Fibroblast of mammary gland (primary cell): ENCODE results near the gene SLC6A3.
"Not testable (repeated sequence)": the region's sequence is repeated elsewhere in the genome, so short reads cannot be mapped to it uniquely, and the experiment has no call there.

Experiments used
- DNase-seq: peaks from one replicate; pipeline ENCODE4 v3.0.0-alpha.2; 2010; ENCODE audit warnings: low read depth
- H3K4me3 ChIP-seq: 2 replicates; pipeline ENCODE4 v1.5.1; 2011; ENCODE audit warnings: low read depth, mild to moderate bottlenecking, low read length, moderate library complexity; ENCODE audit not compliant: control insufficient read depth
- TF ChIP-seq, protein P1 (sequence below): conservative IDR thresholded peaks from 2 replicates; pipeline ENCODE4 v1.5.1; 2011; ENCODE audit warnings: low read depth, low read length, inconsistent platforms; ENCODE audit not compliant: control insufficient read depth, insufficient read depth

SLC6A3 gene

DNA sequence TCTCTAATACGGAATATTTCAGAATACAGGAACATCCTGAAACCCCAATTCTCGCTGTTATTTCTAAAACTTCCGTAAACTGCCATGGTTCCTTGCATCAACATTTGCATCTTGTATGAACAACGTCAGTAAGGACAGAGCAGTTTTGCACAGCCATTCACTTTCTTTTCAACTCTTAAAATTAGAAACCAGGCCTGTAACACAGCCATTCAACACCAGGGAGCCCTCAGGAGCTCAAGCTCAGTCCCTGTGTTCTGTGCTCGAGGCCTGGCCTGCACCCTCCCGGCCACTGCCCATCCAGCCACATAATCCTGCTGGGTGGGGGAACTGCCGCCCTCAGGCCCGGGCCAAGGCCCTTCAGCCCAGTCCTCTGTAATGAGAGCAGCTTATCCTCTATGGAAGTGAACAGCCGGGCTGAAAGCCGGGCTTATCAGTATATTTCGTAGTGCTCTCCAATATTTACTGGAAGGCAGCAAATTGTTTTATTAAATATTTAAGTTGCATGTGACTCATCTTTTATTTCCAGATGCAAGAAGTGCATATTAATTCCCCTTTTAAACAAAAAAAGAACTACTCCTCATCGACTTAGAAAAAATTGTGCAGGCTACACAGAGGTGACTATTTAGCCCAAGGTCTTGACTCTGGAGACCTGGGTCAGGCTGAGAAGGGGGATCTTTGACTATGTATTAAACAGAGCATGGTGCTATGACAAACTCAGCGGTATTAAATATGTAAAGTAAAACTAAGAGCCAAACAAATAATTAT lies 33.2 kb upstream of the SLC6A3 start:
- H3K4me3 ChIP-seq = no peak overlapping the region
- TF ChIP-seq, protein P1, sequence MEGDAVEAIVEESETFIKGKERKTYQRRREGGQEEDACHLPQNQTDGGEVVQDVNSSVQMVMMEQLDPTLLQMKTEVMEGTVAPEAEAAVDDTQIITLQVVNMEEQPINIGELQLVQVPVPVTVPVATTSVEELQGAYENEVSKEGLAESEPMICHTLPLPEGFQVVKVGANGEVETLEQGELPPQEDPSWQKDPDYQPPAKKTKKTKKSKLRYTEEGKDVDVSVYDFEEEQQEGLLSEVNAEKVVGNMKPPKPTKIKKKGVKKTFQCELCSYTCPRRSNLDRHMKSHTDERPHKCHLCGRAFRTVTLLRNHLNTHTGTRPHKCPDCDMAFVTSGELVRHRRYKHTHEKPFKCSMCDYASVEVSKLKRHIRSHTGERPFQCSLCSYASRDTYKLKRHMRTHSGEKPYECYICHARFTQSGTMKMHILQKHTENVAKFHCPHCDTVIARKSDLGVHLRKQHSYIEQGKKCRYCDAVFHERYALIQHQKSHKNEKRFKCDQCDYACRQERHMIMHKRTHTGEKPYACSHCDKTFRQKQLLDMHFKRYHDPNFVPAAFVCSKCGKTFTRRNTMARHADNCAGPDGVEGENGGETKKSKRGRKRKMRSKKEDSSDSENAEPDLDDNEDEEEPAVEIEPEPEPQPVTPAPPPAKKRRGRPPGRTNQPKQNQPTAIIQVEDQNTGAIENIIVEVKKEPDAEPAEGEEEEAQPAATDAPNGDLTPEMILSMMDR = no peak
- DNase-seq = no peak

DNA sequence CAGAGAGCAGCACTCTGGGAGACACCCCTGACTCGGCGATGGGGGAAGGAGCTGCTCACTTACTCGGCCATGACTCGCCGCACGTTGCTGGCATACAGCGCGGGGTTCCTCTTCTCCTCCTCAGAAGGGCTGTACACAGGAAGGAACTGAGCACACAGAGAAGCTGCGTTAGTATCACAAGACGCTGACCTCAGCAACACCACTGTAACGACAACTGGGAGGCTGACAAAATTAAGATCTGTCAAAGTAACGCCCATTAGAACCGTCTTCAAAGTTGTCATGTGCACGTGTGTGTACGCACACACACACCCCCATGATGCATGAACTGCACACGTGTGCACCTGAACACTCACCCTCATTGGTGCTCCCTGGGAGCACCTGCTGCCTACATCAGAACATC lies 32.1 kb upstream of the SLC6A3 start:
- TF ChIP-seq, protein P1 = no peak
- peak; percentile 50 for DNase-seq
- H3K4me3 ChIP-seq = no peak overlapping the region

DNA sequence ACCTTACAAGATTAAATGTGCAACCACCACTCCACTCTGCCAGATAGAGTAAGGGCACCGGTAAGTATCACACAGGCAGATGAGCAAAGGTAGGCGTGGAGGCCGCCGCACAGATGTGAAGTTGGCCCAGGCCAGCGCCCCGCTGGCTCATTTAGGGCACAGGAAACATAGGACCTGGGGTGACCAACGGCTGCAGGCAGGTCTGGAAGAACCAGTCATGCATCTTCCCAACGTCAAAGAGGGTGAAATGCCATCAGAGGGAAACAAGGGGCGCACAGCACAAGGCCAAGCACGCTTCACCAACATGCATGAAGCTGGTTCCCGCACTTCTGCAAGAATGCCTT lies 31.7 kb upstream of the SLC6A3 start:
- TF ChIP-seq, protein P1 = no peak
- no peak for DNase-seq
- no peak overlapping the region for H3K4me3 ChIP-seq

DNA sequence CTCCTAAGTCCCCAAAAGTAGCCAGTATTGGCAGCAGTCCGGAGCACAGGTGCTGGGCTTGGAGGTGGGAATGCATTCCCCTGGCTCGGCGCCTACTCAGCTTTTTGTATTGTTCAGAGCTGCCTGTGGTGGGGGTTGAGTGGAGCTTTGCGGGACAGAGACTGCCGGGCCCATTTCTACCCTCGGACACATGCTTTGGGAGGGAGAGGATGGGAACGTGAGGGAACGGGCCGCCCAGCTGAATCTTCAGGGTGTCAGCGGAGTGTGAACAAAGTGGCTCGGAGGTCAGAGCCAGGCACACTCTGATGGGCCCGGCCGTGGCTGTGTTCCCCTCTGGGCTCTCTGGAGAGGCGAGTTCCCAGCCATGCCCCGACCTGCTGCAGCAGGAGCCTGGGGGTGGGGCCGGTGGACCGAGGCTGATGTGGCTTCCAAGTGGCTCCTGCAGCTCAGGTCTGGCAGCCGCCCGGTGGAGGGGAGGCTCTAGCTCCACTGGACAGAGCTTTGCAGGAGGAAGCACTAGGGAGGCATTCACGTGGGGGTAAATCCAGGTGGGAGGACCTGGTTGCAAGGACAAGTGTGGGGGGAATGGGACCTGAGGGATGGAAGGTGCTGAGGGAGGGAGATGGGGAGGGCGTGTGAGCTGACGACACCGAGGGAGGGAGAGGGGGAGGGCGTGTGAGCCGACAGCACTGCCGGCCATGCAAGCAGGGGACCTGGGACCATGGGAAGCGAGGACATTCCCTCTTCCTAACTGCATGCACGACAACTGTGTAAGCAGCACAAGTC lies 31.1 kb upstream of the SLC6A3 start:
- TF ChIP-seq, protein P1 = no peak
- DNase-seq = no peak
- H3K4me3 ChIP-seq = no peak overlapping the region

DNA sequence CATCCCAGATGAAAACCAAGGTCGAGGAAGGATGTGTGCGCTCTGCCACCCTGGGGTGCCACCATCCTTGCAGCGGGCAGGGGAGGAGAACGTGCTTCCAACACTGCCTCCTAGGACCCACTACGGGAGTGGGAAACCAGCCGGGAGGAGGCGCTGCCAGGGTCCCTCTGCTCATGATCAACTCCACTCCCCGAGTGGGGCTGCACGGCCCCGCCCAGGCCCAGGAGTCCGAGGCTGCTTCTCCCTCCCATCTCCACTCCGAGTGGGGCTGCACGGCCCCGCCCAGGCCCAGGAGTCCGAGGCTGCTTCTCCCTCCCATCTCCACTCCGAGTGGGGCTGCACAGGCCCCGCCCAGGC lies 30.3 kb upstream of the SLC6A3 start:
- H3K4me3 ChIP-seq, DNase-seq: not testable (repeated sequence)

DNA sequence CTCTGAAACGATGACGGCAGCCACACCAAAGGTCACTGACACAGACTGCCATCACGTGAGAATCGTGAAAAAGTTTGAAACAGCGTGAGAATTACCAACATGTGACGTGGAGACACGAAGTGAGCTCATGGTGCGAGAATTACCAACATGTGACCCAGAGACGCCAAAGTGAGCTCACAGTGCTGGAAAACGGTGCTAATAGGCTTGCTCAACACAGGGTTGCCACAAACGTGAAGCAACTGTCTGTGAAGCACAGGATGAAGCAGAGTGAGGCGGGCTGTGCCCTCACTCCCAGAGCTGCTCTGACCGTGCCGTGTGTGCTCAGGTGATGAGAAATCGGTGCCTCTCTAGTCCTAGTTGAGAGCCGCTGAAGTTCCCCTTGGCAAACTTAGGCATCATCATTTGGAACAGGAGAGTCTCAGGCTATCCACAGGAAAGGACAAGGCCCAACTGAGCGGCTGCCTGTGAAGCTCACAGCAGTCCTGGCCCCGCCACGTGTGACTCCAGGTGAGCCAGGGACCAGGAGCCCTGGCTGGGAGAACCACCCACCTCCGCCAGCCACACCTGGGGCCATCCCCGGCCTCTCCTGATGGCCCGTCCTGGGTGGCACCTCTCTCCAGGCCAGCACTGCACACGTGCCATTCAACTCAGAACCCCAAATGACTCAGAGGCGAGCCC lies 29.8 kb upstream of the SLC6A3 start:
- TF ChIP-seq, protein P1 = no peak
- no peak overlapping the region for H3K4me3 ChIP-seq
- no peak for DNase-seq

DNA sequence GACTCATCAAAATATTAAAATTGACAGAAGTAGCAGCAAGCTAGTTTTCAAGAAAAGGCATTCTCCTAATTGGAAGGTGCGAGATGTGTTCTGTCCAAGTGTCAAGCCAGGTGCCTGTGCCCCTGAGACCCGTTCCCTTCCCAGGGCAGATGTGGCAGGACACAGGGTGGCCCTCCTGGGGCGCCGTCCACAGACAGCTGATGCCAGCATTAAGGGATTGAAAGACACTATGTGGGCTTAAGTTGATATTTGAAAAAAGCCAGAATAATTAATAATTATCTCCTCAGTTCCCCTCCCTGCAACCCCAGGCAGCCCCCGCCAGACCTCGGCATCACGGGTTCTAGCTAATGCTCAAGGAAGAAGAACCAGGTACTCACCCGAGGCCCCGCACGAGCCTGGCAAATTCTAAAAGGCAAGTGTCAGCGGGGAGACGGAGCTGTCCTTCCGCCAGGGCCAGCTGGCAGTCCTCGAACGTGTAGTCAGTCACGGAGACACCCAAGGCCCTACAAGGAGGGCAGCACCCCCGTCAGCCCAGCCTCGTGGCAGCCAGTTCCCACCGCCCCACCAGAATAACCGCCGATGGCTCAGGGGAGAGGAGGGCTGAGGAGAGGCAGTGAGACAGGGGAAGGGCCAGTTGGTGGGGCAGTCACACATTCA lies 29.1 kb upstream of the SLC6A3 start:
- TF ChIP-seq, protein P1 = no peak
- no peak overlapping the region for H3K4me3 ChIP-seq
- no peak for DNase-seq
